DND-41 (cell line): ENCODE results near the gene SAFB2.

Experiments used
- EZH2 ChIP-seq: IDR thresholded peaks from 3 replicates; pipeline ENCODE4 v1.6.1; 2012; ENCODE audit warnings: borderline replicate concordance, low read depth, mild to moderate bottlenecking, moderate library complexity, low read length, inconsistent platforms; ENCODE audit not compliant: severe bottlenecking
- TF ChIP-seq, protein P1 (sequence below): IDR thresholded peaks from 2 replicates; pipeline ENCODE4 v1.5.1; 2012; ENCODE audit warnings: borderline replicate concordance, low read length, moderate library complexity, mild to moderate bottlenecking; ENCODE audit not compliant: poor library complexity, severe bottlenecking; ENCODE audit errors: extremely low read depth

DNA sequence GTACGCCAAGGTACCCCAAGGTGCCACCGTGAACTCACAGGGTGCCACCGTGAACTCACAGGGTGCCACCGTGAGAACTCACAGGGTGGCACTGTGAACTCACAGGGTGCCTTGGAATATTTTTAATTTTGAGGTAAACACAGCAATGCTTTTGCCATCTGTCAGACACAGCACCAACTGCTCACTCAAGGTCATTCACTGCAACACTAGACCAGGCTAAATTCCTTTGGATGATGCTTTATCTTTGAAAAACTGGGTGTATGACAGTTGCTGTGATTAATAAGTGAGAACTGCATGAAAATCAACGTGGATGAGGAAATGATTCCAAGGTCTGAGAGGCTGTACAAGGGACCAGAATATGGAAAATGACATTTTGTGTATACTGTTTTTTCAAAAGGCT lies 18.9 kb downstream of the SAFB2 start:
- TF ChIP-seq, protein P1, sequence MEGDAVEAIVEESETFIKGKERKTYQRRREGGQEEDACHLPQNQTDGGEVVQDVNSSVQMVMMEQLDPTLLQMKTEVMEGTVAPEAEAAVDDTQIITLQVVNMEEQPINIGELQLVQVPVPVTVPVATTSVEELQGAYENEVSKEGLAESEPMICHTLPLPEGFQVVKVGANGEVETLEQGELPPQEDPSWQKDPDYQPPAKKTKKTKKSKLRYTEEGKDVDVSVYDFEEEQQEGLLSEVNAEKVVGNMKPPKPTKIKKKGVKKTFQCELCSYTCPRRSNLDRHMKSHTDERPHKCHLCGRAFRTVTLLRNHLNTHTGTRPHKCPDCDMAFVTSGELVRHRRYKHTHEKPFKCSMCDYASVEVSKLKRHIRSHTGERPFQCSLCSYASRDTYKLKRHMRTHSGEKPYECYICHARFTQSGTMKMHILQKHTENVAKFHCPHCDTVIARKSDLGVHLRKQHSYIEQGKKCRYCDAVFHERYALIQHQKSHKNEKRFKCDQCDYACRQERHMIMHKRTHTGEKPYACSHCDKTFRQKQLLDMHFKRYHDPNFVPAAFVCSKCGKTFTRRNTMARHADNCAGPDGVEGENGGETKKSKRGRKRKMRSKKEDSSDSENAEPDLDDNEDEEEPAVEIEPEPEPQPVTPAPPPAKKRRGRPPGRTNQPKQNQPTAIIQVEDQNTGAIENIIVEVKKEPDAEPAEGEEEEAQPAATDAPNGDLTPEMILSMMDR: no peak
- TF ChIP-seq EZH2: no peak
